HCT116 (cell line): ENCODE results near the gene LRRC72. TPM values are rescaled to one million over a fixed set of nuclear protein-coding genes. Genes with fewer than 3 reads are reported as not detected.

Experiments used
- ATAC-seq: fragments of 200-7000 bp; cut with Tn5 transposase; 2 replicates; pipeline ENCODE4 v1.9.1; 2020; ENCODE audit warnings: mild to moderate bottlenecking, moderate library complexity
- BruUV-seq: library from RNA; stranded (reverse); fragments of 400-500 nt; replicated peaks from 2 replicates; lab custom pipeline; 2021; lab: Mats Ljungman, UMichigan
- CTCF ChIA-PET: fragments of 300-600 bp; sonication (Branson Sonifier 250); formaldehyde crosslinking; loops from one replicate; lab custom pipeline; 2021; ENCODE audit warnings: antibody characterized with exemption; lab: Charles Lee
- POLR2A ChIA-PET: fragments of 300-600, 350-600 bp; sonication (Branson Sonifier 250); formaldehyde crosslinking; loops from one replicate; lab custom pipeline; 2021; ENCODE audit warnings: antibody characterized with exemption; lab: Charles Lee
- RAD21 ChIA-PET, 2 experiments: fragments of 300-600 bp; sonication (Branson Sonifier 250); formaldehyde crosslinking; loops; one replicate each; lab custom pipeline; 2023; ENCODE audit warnings: low total read pairs in 2 of 2; ENCODE audit not compliant: uncharacterized antibody in 2 of 2, unreplicated experiment in 2 of 2, low non-redundant PET in 1 of 2; lab: Charles Lee
- DNase-seq: peaks from one replicate; pipeline ENCODE4 v3.0.0-alpha.2; 2010; ENCODE audit warnings: low read depth, low spot score
- H2AFZ ChIP-seq: fragments of 200-600 bp; shearing (Covaris generic), sonication (generic); 2 replicates; pipeline ENCODE4 v1.6.1; 2017; ENCODE audit warnings: low read depth, mixed run types, mixed read lengths, antibody characterized with exemption, low read length; ENCODE audit not compliant: poor library complexity, severe bottlenecking
- H3K27ac ChIP-seq: 2 replicates; pipeline ENCODE4 v1.5.1; 2012; ENCODE audit warnings: low read depth, low read length
- H3K27me3 ChIP-seq: fragments of 200-600 bp; sonication (generic); 2 replicates; pipeline ENCODE4 v1.6.1; 2016; ENCODE audit warnings: mixed run types, low read length, mixed read lengths; ENCODE audit not compliant: insufficient read depth
- H3K36me3 ChIP-seq, 2 experiments: fragments of 200-500 bp in 1 of 2; fragments of 200-600 bp in 1 of 2; sonication (Bioruptor generic) in 1 of 2; sonication (generic) in 1 of 2; 2 replicates each; pipeline versions ENCODE4 v1.5.1 to v1.6.1; 2014 to 2016; ENCODE audit warnings: low read length in 2 of 2, inconsistent platforms in 1 of 2, mixed read lengths in 1 of 2, mixed run types in 1 of 2; ENCODE audit not compliant: insufficient read depth in 2 of 2, control insufficient read depth in 1 of 2
- H3K4me1 ChIP-seq, 2 experiments: fragments of 200-600 bp in 1 of 2; sonication (generic) in 1 of 2; 2 replicates each; pipeline versions ENCODE4 v1.5.1 to v1.6.1; 2012 to 2017; ENCODE audit warnings: low read length in 2 of 2, inconsistent platforms in 1 of 2, mild to moderate bottlenecking in 1 of 2, mixed read lengths in 1 of 2, mixed run types in 1 of 2, moderate library complexity in 1 of 2; ENCODE audit not compliant: insufficient read depth in 2 of 2, control insufficient read depth in 1 of 2
- H3K4me2 ChIP-seq: fragments of 200-600 bp; sonication (generic); 2 replicates; pipeline ENCODE4 v1.6.1; 2017; ENCODE audit warnings: mixed run types, low read length, mixed read lengths
- H3K4me3 ChIP-seq, 2 experiments: fragments of 200-600 bp in 1 of 2; sonication (generic) in 1 of 2; replicated peaks in 1 of 2; 2 replicates each; pipeline ENCODE4 v1.5.1; 2011 to 2016; ENCODE audit warnings: low read length in 2 of 2, control low read depth in 1 of 2, low read depth in 1 of 2, mild to moderate bottlenecking in 1 of 2, mixed read lengths in 1 of 2, mixed run types in 1 of 2
- H3K79me2 ChIP-seq: fragments of 200-600 bp; sonication (generic); 2 replicates; pipeline ENCODE4 v1.6.1; 2017; ENCODE audit warnings: mild to moderate bottlenecking, mixed run types, low read length, moderate library complexity, mixed read lengths; ENCODE audit not compliant: insufficient read depth
- H3K9ac ChIP-seq: fragments of 200-600 bp; sonication (generic); 2 replicates; pipeline ENCODE4 v1.6.1; 2016; ENCODE audit warnings: low read length, mixed read lengths
- H3K9me2 ChIP-seq: fragments of 200-600 bp; sonication (generic), shearing (Covaris generic); 2 replicates; pipeline ENCODE4 v1.6.1; 2017; ENCODE audit warnings: mixed run types, mild to moderate bottlenecking, moderate library complexity; ENCODE audit not compliant: insufficient read depth
- H3K9me3 ChIP-seq, 2 experiments: fragments of 200-500 bp in 1 of 2; fragments of 200-600 bp in 1 of 2; sonication (Bioruptor generic) in 1 of 2; sonication (generic) in 1 of 2; 2 replicates each; pipeline ENCODE4 v1.6.1; 2014 to 2017; ENCODE audit warnings: low read length in 2 of 2, mixed read lengths in 2 of 2, inconsistent platforms in 1 of 2, low read depth in 1 of 2, mild to moderate bottlenecking in 1 of 2, mixed run types in 1 of 2, moderate library complexity in 1 of 2; ENCODE audit not compliant: control insufficient read depth in 1 of 2, insufficient read depth in 1 of 2
- H4K20me1 ChIP-seq: fragments of 200-600 bp; sonication (generic), shearing (Covaris generic); 2 replicates; pipeline ENCODE4 v1.6.1; 2017; ENCODE audit warnings: mixed run types, mild to moderate bottlenecking, moderate library complexity; ENCODE audit not compliant: insufficient read depth
- CBX3 ChIP-seq: IDR thresholded peaks from 2 replicates; pipeline ENCODE4 v1.6.1; 2012; ENCODE audit warnings: low read depth
- EGR1 ChIP-seq: IDR thresholded peaks from 2 replicates; pipeline ENCODE4 v1.6.1; 2012; ENCODE audit warnings: low read depth
- EZH2 ChIP-seq: fragments of 200-600 bp; sonication (generic); IDR thresholded peaks from 2 replicates; pipeline ENCODE4 v1.6.1; 2017; ENCODE audit warnings: antibody characterized with exemption, mixed run types
- FOSL1 ChIP-seq: IDR thresholded peaks from 2 replicates; pipeline ENCODE4 v1.6.1; 2012; ENCODE audit warnings: low read depth
- MAX ChIP-seq: IDR thresholded peaks from 2 replicates; pipeline ENCODE4 v1.6.1; 2012
- YY1 ChIP-seq: IDR thresholded peaks from 2 replicates; pipeline ENCODE4 v1.6.1; 2011; ENCODE audit warnings: low read length, low read depth, moderate library complexity, mild to moderate bottlenecking; ENCODE audit not compliant: insufficient replicate concordance; ENCODE audit errors: extremely low read depth
- ZFX ChIP-seq: fragments of 450-650 bp; IDR thresholded peaks from 2 replicates; pipeline ENCODE4 v1.6.1; 2017
- intact Hi-C: fragments of 100-400 bp; cut with micrococcal nuclease; formaldehyde crosslinking; loops from 2 replicates; pipeline ENCODE4 v1.10.0; 2022
- total RNA-seq: library from RNA; stranded (reverse); gene quantifications from one replicate; pipeline ENCODE4 v1.2.1, GENCODE V29; 2021; ENCODE audit not compliant: unreplicated experiment
- TF ChIP-seq, protein P1 (sequence below): IDR thresholded peaks from 2 replicates; pipeline ENCODE4 v1.6.1; 2012
- TF ChIP-seq, protein P2 (sequence below), 3 experiments: fragments of 200-600 bp in 1 of 3; sonication (generic) in 1 of 3; IDR thresholded peaks in 2 of 3; conservative IDR thresholded peaks in 1 of 3; 2 replicates each; pipeline ENCODE4 v1.5.1; 2012 to 2017; ENCODE audit warnings: low read depth in 2 of 3, low read length in 2 of 3, antibody characterized with exemption in 1 of 3, borderline replicate concordance in 1 of 3, control low read depth in 1 of 3, mild to moderate bottlenecking in 1 of 3, mixed read lengths in 1 of 3, mixed run types in 1 of 3, moderate library complexity in 1 of 3; ENCODE audit not compliant: insufficient read depth in 1 of 3

LRRC72 gene
- total RNA-seq, 1 experiment from 2014 or later: not detected

DNA sequence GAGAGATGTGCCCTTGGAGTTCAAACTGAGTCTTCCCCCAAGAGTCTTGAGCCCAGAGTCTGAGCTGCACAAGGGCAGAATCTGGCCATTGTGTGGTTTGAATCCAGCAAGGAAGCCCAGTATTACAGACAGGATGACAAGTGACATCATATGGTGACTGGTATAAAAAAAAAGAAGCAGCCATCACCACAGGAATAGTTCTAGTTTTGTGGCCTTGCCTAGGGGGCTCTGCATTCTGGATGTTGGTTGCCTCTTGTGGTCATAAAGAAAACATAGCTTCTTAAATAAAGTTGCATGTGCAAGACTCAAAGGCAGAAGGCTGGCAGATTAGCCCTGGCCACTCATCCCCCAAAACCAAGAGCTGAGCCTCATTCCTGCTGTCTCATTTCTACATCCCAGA is 16.8 kb upstream of the LRRC72 start:
- CTCF ChIA-PET: no interaction called here

More for the DNA sequence above, 16.8 kb upstream of the LRRC72 start:
- Histone ChIP-seq H3K36me3 (no peaks in the 10 kb centered on the region), H3K79me2 (no peaks in the 10 kb centered on the region), H3K4me1 (no peaks in the 10 kb centered on the region), H3K9ac (no peak overlapping the region), H3K27ac (no peak overlapping the region), H3K4me2 (no peak overlapping the region), H3K9me2 (no peaks in the 10 kb centered on the region), H2AFZ (no peak overlapping the region), H3K4me3 (no peak overlapping the region), H4K20me1 (no peaks in the 10 kb centered on the region), H3K27me3 (no peaks in the 10 kb centered on the region), H3K9me3 (no peaks in the 10 kb centered on the region)
- POLR2A ChIA-PET: no interaction called here
- ATAC-seq (peak; percentile 50), DNase-seq (no peak)
- TF ChIP-seq YY1: no peak
- TF ChIP-seq EGR1: no peak
- no peak for TF ChIP-seq EZH2
- no peak for TF ChIP-seq MAX
- TF ChIP-seq, protein P1, sequence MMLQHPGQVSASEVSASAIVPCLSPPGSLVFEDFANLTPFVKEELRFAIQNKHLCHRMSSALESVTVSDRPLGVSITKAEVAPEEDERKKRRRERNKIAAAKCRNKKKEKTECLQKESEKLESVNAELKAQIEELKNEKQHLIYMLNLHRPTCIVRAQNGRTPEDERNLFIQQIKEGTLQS: no peak
- TF ChIP-seq FOSL1: no peak
- TF ChIP-seq, protein P2, sequence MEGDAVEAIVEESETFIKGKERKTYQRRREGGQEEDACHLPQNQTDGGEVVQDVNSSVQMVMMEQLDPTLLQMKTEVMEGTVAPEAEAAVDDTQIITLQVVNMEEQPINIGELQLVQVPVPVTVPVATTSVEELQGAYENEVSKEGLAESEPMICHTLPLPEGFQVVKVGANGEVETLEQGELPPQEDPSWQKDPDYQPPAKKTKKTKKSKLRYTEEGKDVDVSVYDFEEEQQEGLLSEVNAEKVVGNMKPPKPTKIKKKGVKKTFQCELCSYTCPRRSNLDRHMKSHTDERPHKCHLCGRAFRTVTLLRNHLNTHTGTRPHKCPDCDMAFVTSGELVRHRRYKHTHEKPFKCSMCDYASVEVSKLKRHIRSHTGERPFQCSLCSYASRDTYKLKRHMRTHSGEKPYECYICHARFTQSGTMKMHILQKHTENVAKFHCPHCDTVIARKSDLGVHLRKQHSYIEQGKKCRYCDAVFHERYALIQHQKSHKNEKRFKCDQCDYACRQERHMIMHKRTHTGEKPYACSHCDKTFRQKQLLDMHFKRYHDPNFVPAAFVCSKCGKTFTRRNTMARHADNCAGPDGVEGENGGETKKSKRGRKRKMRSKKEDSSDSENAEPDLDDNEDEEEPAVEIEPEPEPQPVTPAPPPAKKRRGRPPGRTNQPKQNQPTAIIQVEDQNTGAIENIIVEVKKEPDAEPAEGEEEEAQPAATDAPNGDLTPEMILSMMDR (IDR thresholded peaks at IDR 0.05 in 2 of 3, conservative IDR thresholded peaks at IDR 0.05 in 1 of 3; ENCODE audit: borderline replicate concordance in 1 of 3, insufficient read depth in 1 of 3, low read depth in 2 of 3, low read length in 2 of 3): no peak
- no peak for TF ChIP-seq ZFX
- TF ChIP-seq CBX3: no peak
- intact Hi-C loops: no loop called here
- RAD21 ChIA-PET: no interaction called here
- BruUV-seq: no TSS peak
